GM10266 (cell line): Measurements from ENCODE around the gene NEMF.
A peak's percentile ranks its signal among the peaks of the same experiment; 100 is the strongest.

Source experiments
- DNase-seq: peaks from one replicate; pipeline ENCODE4 v3.0.0; 2012; ENCODE audit errors: extremely low spot score
- CTCF ChIP-seq: IDR thresholded peaks from 2 replicates; pipeline ENCODE4 v1.5.1; 2012; ENCODE audit warnings: mild to moderate bottlenecking, low read depth; ENCODE audit not compliant: control insufficient read depth, insufficient read depth; ENCODE audit errors: missing control alignments

The NEMF gene

GRCh38 chr14:49860988-49861698 lies 8.6 kb upstream of the NEMF start:
- DNase-seq, result no peak
- no peak for TF ChIP-seq CTCF

GRCh38 chr14:49858383-49858782 lies 5.8 kb upstream of the NEMF start:
- TF ChIP-seq CTCF, result no peak
- no peak for DNase-seq

DNA sequence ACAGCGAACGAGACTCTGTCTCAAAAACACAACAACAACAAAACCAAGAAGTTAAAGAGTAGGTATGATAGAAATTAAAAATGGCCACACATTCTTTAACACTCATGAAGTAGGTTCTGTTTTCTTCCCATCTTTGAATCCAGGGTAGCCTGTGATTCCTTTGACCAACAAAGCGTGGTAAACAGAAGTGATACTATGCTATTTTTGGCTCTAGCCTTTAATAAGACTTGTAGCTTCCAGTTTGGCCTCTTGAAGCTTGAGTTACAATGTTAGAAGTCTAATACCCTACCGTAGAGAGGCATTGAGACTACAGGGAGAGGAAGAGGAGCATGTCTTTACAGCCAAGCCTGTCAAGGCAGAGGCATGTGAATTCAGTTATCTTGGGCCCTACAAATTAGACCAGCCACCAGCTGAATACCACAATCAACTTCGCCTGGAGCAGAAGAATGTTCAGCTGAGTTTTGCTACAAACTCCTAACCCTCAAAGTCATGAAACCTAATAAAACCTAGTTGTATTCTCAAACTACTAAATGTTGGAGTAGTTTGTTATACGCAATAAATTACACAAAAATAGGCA lies 4.9 kb upstream of the NEMF start:
- TF ChIP-seq CTCF, result no peak
- DNase-seq, result no peak

- TF ChIP-seq CTCF, result peak; percentile 53
- peak; percentile 51 for DNase-seq
These were observed 1.2 kb upstream of the NEMF start for GRCh38 chr14:49853572-49854375.

DNA sequence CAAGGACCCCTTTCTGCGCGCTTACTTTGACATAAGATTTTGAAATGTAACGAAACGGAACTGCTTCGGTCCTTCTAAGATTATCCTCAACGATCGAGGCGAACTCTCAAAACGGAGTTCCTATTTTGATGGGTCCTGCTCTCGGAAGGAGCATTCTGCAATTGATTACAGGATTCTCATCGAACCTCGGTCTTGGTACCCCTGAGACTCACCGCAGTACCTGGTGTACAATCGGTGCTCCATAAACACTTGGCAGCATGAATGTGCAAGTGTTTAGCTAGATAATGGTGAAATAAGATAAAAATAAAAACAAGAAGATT lies 530 bp upstream of the NEMF start:
- DNase-seq, result no peak
- no peak for TF ChIP-seq CTCF

DNA sequence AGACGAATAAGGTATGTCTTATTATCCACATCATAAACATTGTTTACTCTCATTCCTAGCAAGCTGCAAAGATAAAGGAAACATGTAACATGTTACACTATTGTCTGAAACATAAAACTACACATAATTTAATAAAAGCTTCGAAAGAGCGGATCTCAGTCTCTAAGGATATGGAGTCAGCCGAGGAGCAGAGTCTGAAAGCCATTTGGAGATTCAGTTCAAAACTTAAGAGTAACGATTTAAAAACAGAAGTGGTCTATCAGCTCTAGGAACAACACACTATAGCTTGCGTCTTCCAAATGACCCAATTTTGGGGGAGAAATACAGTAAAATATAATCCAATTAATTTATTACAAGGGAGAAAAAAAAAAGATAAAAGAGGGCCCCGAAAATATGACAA lies 775 bp downstream of the NEMF start:
- no peak for TF ChIP-seq CTCF
- no peak for DNase-seq
